GM12892 (cell line): Measurements from ENCODE around the gene RND3.

ENCODE experiments used
- POLR2A ChIP-seq: IDR thresholded peaks from 2 replicates; pipeline ENCODE4 v1.6.1; 2011; ENCODE audit warnings: low read depth, low read length, control low read depth
- POLR2AphosphoS5 ChIP-seq: IDR thresholded peaks from 2 replicates; pipeline ENCODE4 v1.6.1; 2011; ENCODE audit warnings: low read depth, low read length, control low read depth
- TAF1 ChIP-seq: IDR thresholded peaks from 2 replicates; pipeline ENCODE4 v1.6.1; 2011; ENCODE audit warnings: low read depth, mild to moderate bottlenecking, control low read depth, low read length, borderline replicate concordance

GRCh38 chr2:150473767-150474166 lies 13.7 kb downstream of the RND3 start:
- TF ChIP-seq TAF1 (no peak), POLR2AphosphoS5 (no peak), POLR2A (no peak)
